ENCODE measurements around the gene MBD6.
"Not testable (repeated sequence)": the region's sequence is repeated elsewhere in the genome, so short reads cannot be mapped to it uniquely, and the experiment has no call there.

Gene MBD6

GRCh38 chr12:57569858-57570257 lies 47.2 kb downstream of the MBD6 start:
- H3K27me3 ChIP-seq (replicated peaks) = no peaks in the 10 kb centered on the region
- in situ Hi-C loops (cut with HindIII; ENCODE audit: low pct_ligation_motif_present, low sequenced_read_pairs) = no loop called here
- no peaks in the 10 kb centered on the region for H3K36me3 ChIP-seq (replicated peaks)
- no peak for TF ChIP-seq CTCF (IDR thresholded peaks at IDR 0.05; ENCODE audit: low read depth, low read length, missing control alignments)
- H3K27ac ChIP-seq = no peak overlapping the region
- DNase-seq = no peak
- no peak overlapping the region for H3K4me3 ChIP-seq (ENCODE audit: low read depth, low read length)

- in situ Hi-C loops (cut with HindIII; ENCODE audit: low pct_ligation_motif_present, low sequenced_read_pairs); H3K36me3 ChIP-seq (replicated peaks); H3K4me3 ChIP-seq (ENCODE audit: low read depth, low read length); H3K27me3 ChIP-seq (replicated peaks); DNase-seq; H3K27ac ChIP-seq: not testable (repeated sequence)
Observed at GRCh38 chr12:57570438-57570837, 47.8 kb downstream of the MBD6 start.

- no peak for DNase-seq
- H3K36me3 ChIP-seq (replicated peaks) = no peaks in the 10 kb centered on the region
- no peak for TF ChIP-seq CTCF (IDR thresholded peaks at IDR 0.05; ENCODE audit: low read depth, low read length, missing control alignments)
- in situ Hi-C loops (cut with HindIII; ENCODE audit: low pct_ligation_motif_present, low sequenced_read_pairs) = no loop called here
- H3K4me3 ChIP-seq (ENCODE audit: low read depth, low read length) = no peak overlapping the region
- H3K27ac ChIP-seq = no peak overlapping the region
- H3K27me3 ChIP-seq (replicated peaks) = no peaks in the 10 kb centered on the region
Observed at GRCh38 chr12:57571926-57572762, 49.5 kb downstream of the MBD6 start.

GRCh38 chr12:57574795-57575194 lies 52.2 kb downstream of the MBD6 start:
- TF ChIP-seq CTCF (IDR thresholded peaks at IDR 0.05; ENCODE audit: low read depth, low read length, missing control alignments) = no peak
- DNase-seq = no peak
- no peaks in the 10 kb centered on the region for H3K27me3 ChIP-seq (replicated peaks)
- no peak overlapping the region for H3K27ac ChIP-seq
- no peak overlapping the region for H3K4me3 ChIP-seq (ENCODE audit: low read depth, low read length)
- in situ Hi-C loops (cut with HindIII; ENCODE audit: low pct_ligation_motif_present, low sequenced_read_pairs) = no loop called here
- no peaks in the 10 kb centered on the region for H3K36me3 ChIP-seq (replicated peaks)

- H3K4me3 ChIP-seq (ENCODE audit: low read depth, low read length) = no peak overlapping the region
- H3K27ac ChIP-seq = no peak overlapping the region
- no peaks in the 10 kb centered on the region for H3K27me3 ChIP-seq (replicated peaks)
- DNase-seq = no peak
- in situ Hi-C loops (cut with HindIII; ENCODE audit: low pct_ligation_motif_present, low sequenced_read_pairs) = no loop called here
- H3K36me3 ChIP-seq (replicated peaks) = no peaks in the 10 kb centered on the region
- no peak for TF ChIP-seq CTCF (IDR thresholded peaks at IDR 0.05; ENCODE audit: low read depth, low read length, missing control alignments)
Observed at GRCh38 chr12:57575771-57576612, 53.4 kb downstream of the MBD6 start.

GRCh38 chr12:57576613-57577160 lies 54.1 kb downstream of the MBD6 start:
- no peak overlapping the region for H3K4me3 ChIP-seq (ENCODE audit: low read depth, low read length)
- H3K36me3 ChIP-seq (replicated peaks) = no peaks in the 10 kb centered on the region
- no peak for TF ChIP-seq CTCF (IDR thresholded peaks at IDR 0.05; ENCODE audit: low read depth, low read length, missing control alignments)
- H3K27ac ChIP-seq = no peak overlapping the region
- DNase-seq = no peak
- in situ Hi-C loops (cut with HindIII; ENCODE audit: low pct_ligation_motif_present, low sequenced_read_pairs) = no loop called here
- H3K27me3 ChIP-seq (replicated peaks) = no peaks in the 10 kb centered on the region

All from brain microvascular endothelial cell (primary cell).